GM18505 (cell line): ENCODE data around the gene SCN4A.

ENCODE experiments used
- ATAC-seq: cut with Tn5 transposase; IDR thresholded peaks from one replicate; pipeline ENCODE4 v1.9.1; 2021; ENCODE audit not compliant: unreplicated experiment
- POLR2A ChIP-seq: IDR thresholded peaks from 4 replicates; pipeline ENCODE4 v1.6.1; 2011; ENCODE audit warnings: borderline replicate concordance; ENCODE audit not compliant: insufficient read depth, insufficient read length; ENCODE audit errors: extremely low read depth

Gene SCN4A

DNA sequence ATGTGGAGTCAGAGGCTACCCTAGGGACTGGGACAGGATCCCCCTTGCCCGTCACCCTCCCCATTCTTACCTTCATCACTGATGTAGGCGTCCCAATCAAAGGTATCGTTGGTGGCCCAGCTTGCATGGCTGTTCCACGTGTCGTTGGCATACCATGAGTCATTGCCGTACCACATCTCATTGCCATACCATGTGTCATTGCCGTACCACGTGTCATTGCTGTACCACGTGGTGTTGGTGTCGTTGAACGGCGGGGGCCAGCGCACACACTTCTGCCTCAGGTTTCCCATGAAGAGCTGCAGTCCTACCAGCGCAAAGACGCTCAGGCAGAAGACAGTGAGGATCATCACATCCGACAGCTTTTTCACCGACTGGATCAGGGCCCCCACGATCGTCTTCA, 4.8 kb downstream of the SCN4A start:
- no peak for TF ChIP-seq POLR2A
- no peak for ATAC-seq

GRCh38 chr17:63966646-63967264, 6.0 kb downstream of the SCN4A start:
- no peak for ATAC-seq
- TF ChIP-seq POLR2A = no peak

- no peak for ATAC-seq
- TF ChIP-seq POLR2A = no peak
Measured at GRCh38 chr17:63963123-63963522, 9.6 kb downstream of the SCN4A start.

DNA sequence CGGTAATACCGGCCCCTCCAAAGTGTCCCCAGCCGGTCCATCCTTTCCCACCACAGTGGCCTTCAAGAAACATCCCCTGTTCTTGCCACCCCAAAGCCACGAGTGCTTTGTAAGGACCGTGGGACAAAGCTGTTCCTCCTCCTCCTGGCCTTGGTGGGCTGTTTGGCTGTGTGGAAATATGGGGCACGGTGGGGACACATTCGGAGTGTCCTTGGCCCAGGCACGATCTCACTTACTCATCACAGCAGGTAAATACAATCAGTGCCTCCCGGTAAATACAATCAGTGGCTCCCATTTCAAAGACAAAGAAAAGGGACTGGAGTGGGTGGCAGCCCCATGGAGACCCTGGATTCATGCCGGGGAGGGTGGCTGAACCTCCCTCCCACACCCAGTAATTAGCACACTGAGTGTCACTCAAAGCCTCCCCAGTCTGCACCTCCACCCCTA, 10.4 kb downstream of the SCN4A start:
- ATAC-seq = no peak
- TF ChIP-seq POLR2A = no peak

DNA sequence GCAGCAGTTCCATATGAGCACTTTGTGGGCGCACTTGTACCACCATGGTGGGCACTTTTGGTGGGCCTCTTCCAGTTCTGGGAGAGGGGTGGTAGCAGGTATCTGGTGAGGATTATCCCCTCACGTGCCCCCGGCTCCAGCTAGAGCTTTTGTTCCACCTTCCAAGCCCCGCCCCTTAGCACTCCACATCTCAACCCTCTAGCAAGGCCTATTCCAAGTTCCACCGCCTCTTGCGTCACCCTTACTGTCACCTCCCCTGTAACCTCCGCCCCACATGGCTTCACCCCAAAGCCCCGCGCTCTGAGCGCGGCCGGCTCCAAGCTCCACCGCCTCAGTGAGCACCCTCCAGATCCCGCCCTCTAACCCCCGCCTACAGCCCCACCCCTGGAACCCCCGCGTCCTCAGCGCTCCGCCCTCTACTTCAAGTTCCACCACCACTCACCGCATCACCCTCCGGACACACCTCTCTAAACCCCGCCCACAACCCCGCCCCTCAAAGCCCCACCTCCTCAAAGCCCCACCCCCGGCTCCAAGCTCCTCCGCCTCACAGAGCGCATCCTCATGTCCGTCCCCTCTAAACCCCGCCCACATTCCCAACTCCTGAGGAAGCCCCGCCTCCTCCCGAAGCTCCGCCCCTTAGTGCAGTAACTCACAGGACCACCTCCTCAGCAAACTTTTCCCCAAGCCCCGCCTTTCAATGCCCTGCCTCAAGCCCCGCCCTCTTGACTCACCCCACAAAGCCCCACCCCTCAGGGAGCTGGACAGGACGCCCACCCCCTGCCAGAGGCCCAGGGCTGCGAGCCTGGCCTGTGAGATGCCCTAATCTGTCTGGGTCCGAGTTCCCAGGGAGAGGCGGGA, 11.1 kb downstream of the SCN4A start:
- no peak for ATAC-seq

GRCh38 chr17:63960430-63960829, 12.3 kb downstream of the SCN4A start:
- TF ChIP-seq POLR2A = no peak
- ATAC-seq = no peak

More for the DNA sequence above, 11.1 kb downstream of the SCN4A start:
- TF ChIP-seq POLR2A = no peak

DNA sequence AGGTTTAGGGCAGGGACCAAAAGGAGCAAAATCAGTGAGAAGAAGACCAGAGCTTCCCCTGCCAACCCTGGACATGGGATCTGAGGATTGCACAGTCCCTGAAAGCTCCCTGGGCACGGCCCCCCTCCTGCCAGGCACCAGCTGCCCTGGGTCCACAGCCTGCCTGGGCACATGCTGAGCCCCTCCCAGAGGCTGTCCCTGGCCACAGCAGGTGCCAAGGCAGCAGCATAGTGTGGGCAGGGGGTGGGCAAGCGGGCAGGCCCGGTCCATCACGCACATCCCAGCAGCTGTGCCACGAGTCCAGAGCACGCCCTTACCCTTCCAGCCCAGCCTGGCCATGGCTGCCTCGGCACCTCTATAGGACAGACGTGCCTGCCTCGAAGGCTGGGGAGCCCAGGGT, 12.7 kb downstream of the SCN4A start:
- ATAC-seq = no peak
- TF ChIP-seq POLR2A = no peak

- no peak for ATAC-seq
- no peak for TF ChIP-seq POLR2A
Measured at GRCh38 chr17:63956296-63956920, 16.3 kb downstream of the SCN4A start.

- no peak for TF ChIP-seq POLR2A
- no peak for ATAC-seq
Measured at GRCh38 chr17:63955791-63956190, 16.9 kb downstream of the SCN4A start.

GRCh38 chr17:63955232-63955631, 17.5 kb downstream of the SCN4A start:
- ATAC-seq = no peak
- TF ChIP-seq POLR2A = no peak

DNA sequence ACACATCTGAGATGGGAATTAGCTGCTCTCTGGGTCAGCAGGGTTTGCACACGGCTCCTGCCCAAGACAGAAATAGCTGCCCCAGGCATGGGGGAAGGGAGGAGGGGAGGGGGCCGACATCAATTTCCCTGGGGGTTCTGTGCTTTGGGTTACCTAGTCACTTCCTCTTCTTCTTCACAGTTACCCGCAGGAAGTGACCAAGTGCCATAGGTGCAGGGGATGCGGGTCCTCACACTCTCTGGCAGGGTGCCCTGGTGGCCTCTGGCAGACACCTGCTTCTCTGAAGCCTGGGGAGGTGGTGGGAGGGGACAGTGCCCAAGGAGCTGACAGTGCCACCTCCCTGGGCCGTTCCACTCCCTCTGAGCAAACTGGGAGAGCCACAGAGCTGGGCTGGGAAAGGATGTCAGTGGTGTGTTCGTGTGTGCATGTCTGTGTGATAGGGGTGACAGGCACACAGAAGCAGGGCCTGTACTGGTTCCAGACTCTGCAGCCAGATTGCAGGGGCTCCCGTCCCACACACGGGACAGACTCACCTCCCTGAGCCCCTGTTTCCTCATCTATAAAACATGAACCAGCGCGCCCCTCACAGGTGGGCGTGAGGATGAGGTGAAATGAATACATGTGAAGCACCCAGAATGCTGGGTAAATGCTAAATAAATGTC, 18.2 kb downstream of the SCN4A start:
- TF ChIP-seq POLR2A = no peak
- peak; percentile 56 for ATAC-seq

GRCh38 chr17:63950940-63951907, 21.5 kb downstream of the SCN4A start:
- no peak for ATAC-seq
- no peak for TF ChIP-seq POLR2A
